ENCODE results near the gene MKNK1. TPM values are rescaled to one million over a fixed set of nuclear protein-coding genes. Genes with fewer than 3 reads are reported as not detected.

The MKNK1 gene
- total RNA-seq, 1 donor from 2014 or later, result 61.1 TPM

DNA sequence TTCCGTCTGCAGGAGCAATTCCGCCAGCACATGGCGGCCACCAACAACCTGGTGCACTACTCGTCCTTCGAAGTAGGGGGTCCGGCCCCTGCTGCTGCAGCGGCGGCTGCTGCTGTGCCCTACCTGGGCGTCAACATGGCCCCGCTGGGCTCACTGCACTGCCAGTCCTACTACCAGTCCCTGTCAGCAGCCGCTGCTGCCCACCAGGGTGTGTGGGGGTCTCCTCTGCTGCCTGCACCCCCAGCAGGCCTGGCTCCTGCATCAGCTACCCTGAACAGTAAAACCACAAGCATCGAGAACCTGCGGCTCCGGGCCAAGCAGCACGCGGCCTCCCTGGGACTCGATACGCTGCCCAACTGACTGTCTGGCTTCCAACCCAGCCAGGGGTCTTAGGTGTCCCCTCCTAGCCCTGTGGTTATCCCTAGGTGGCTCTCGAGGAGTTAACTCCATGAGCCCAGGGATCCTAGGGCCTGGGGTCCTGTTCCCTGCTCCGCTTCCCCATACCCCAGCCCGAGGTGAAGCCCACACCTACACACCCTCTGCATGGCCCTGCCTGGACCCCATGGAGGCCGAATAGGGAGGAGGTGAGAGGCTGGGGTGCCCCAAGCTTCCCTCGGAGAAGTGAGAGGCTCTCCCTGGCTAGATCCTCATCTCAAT is 91.8 kb downstream of the MKNK1 start:
- Histone ChIP-seq H3K4me3 (no peak overlapping the region), H3K36me3 (no peaks in the 10 kb centered on the region), H3K27ac (no peak overlapping the region), H3K4me1 (no peaks in the 10 kb centered on the region), H3K27me3 (no peaks in the 10 kb centered on the region), H3K9me3 (no peaks in the 10 kb centered on the region)
- TF ChIP-seq, protein P1, sequence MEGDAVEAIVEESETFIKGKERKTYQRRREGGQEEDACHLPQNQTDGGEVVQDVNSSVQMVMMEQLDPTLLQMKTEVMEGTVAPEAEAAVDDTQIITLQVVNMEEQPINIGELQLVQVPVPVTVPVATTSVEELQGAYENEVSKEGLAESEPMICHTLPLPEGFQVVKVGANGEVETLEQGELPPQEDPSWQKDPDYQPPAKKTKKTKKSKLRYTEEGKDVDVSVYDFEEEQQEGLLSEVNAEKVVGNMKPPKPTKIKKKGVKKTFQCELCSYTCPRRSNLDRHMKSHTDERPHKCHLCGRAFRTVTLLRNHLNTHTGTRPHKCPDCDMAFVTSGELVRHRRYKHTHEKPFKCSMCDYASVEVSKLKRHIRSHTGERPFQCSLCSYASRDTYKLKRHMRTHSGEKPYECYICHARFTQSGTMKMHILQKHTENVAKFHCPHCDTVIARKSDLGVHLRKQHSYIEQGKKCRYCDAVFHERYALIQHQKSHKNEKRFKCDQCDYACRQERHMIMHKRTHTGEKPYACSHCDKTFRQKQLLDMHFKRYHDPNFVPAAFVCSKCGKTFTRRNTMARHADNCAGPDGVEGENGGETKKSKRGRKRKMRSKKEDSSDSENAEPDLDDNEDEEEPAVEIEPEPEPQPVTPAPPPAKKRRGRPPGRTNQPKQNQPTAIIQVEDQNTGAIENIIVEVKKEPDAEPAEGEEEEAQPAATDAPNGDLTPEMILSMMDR (IDR thresholded peaks at IDR 0.05), result no peak
- intact Hi-C loops (cut with DNase I), result no loop called here
- ATAC-seq (no peak), DNase-seq (no peak)

- Histone ChIP-seq H3K36me3 (no peaks in the 10 kb centered on the region), H3K9me3 (no peaks in the 10 kb centered on the region), H3K27me3 (no peaks in the 10 kb centered on the region), H3K4me1 (no peaks in the 10 kb centered on the region), H3K27ac (no peak overlapping the region), H3K4me3 (no peak overlapping the region)
- intact Hi-C loops (cut with DNase I), result no loop called here
- TF ChIP-seq, protein P1 (IDR thresholded peaks at IDR 0.05), result no peak
- ATAC-seq (no peak), DNase-seq (no peak)
Observed at GRCh38 chr1:46510998-46511365, 93.1 kb downstream of the MKNK1 start.

DNA sequence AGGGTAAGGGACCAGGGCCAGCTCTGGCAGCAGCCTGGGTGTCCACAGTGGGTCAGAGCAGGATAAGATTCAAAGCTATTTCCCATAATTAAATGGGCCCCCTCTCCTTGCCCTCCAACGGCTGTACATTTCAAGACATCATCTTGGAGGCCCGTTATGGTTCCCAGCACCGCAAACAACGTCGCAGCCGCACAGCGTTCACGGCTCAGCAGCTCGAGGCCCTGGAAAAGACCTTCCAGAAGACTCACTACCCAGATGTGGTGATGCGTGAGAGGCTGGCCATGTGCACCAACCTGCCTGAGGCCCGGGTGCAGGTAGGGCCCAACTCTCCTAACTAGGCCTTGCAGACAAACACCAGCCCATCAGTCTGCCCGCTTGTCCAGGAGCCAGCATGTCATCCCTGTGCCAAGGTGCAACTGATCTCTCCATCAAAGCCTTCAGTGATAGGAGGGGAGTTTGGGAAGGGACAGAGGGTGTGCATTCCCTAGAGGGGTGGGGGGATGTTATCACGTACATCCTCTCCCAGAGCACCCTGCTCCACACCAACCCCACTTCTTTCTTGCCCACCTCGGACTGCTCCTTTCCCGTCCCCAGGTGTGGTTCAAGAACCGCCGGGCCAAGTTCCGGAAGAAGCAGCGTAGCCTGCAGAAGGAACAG is 93.6 kb downstream of the MKNK1 start:
- Histone ChIP-seq H3K27me3 (no peaks in the 10 kb centered on the region), H3K36me3 (no peaks in the 10 kb centered on the region), H3K27ac (no peak overlapping the region), H3K9me3 (no peaks in the 10 kb centered on the region), H3K4me3 (no peak overlapping the region), H3K4me1 (no peaks in the 10 kb centered on the region)
- intact Hi-C loops (cut with DNase I), result no loop called here
- TF ChIP-seq, protein P1 (IDR thresholded peaks at IDR 0.05), result no peak
- no peak for DNase-seq
- ATAC-seq, result no peak

GRCh38 chr1:46508757-46509156 is 95.3 kb downstream of the MKNK1 start:
- Histone ChIP-seq H3K4me3 (no peak overlapping the region), H3K27ac (no peak overlapping the region), H3K4me1 (no peaks in the 10 kb centered on the region), H3K9me3 (no peaks in the 10 kb centered on the region), H3K27me3 (no peaks in the 10 kb centered on the region), H3K36me3 (no peaks in the 10 kb centered on the region)
- ATAC-seq (no peak), DNase-seq (no peak)
- TF ChIP-seq, protein P1 (IDR thresholded peaks at IDR 0.05), result no peak
- intact Hi-C loops (cut with DNase I), result no loop called here

Other genes with a start within 250 kb of the MKNK1 start
- 30.9 TPM for gene FAAH, start 210.0 kb downstream of the MKNK1 start, total RNA-seq
- not detected for gene DMBX1, start 114.4 kb downstream of the MKNK1 start, total RNA-seq
- gene KNCN, start 52.6 kb downstream of the MKNK1 start, total RNA-seq, result not detected
- gene MOB3C, start 12.5 kb upstream of the MKNK1 start, total RNA-seq, result 24.6 TPM
- gene ATPAF1, start 64.1 kb upstream of the MKNK1 start, total RNA-seq, result 32.2 TPM
- gene TEX38, start 67.6 kb upstream of the MKNK1 start, total RNA-seq, result not detected
- gene EFCAB14, start 114.8 kb upstream of the MKNK1 start, total RNA-seq, result 118 TPM
- gene CYP4B1, start 194.8 kb upstream of the MKNK1 start, total RNA-seq, result 268 TPM